K562 (cell line): ENCODE measurements around the gene CLCF1. TPM values are rescaled to one million over a fixed set of nuclear protein-coding genes. Genes with fewer than 3 reads are reported as not detected.

Experiments used
- ARID2 ChIP-seq: fragments of 450-650 bp; IDR thresholded peaks from 2 replicates; pipeline ENCODE4 v1.6.1; 2017; ENCODE audit warnings: antibody characterized with exemption, mild to moderate bottlenecking
- ATF2 ChIP-seq: sonication (generic); formaldehyde crosslinking; IDR thresholded peaks from 2 replicates; pipeline ENCODE4 v1.8.1; 2022; ENCODE audit warnings: missing genetic modification reagents
- CC2D1A ChIP-seq: fragments of 450-650 bp; IDR thresholded peaks from 2 replicates; pipeline ENCODE4 v1.6.1; 2017; ENCODE audit warnings: mild to moderate bottlenecking
- EP400 ChIP-seq: fragments of 450-650 bp; IDR thresholded peaks from 2 replicates; pipeline ENCODE4 v1.6.1; 2017; ENCODE audit warnings: antibody characterized with exemption, mild to moderate bottlenecking, moderate library complexity
- HCFC1 ChIP-seq: IDR thresholded peaks from 2 replicates; pipeline ENCODE4 v1.6.1; 2012; ENCODE audit warnings: low read depth, low read length, improper control_type of control experiment
- KLF16 ChIP-seq: IDR thresholded peaks from 2 replicates; pipeline ENCODE4 v1.6.1; 2016; ENCODE audit warnings: antibody characterized with exemption
- MAFK ChIP-seq: IDR thresholded peaks from 2 replicates; pipeline ENCODE4 v1.6.1; 2011; ENCODE audit warnings: low read length, improper control_type of control experiment
- MGA ChIP-seq: fragments of 450-650 bp; IDR thresholded peaks from 2 replicates; pipeline ENCODE4 v1.6.1; 2016; ENCODE audit warnings: mild to moderate bottlenecking, moderate library complexity
- MTA3 ChIP-seq: fragments of 450-650 bp; formaldehyde crosslinking; IDR thresholded peaks from 2 replicates; pipeline ENCODE4 v1.6.1; 2017; ENCODE audit warnings: mild to moderate bottlenecking, borderline replicate concordance
- RBBP5 ChIP-seq: fragments of 200-600 bp; sonication (generic); IDR thresholded peaks from 2 replicates; pipeline ENCODE4 v1.6.1; 2012; ENCODE audit warnings: borderline replicate concordance, mild to moderate bottlenecking, low read length, control low read depth, inconsistent platforms; ENCODE audit not compliant: insufficient read depth, poor library complexity, severe bottlenecking
- TEAD1 ChIP-seq, 2 experiments: fragments of 450-650 bp in 1 of 2; sonication (generic) in 1 of 2; formaldehyde crosslinking; IDR thresholded peaks; 2 replicates each; pipeline versions ENCODE4 v1.4.0 to v1.8.0; 2020 to 2022; ENCODE audit warnings: mild to moderate bottlenecking in 2 of 2, missing genetic modification reagents in 1 of 2
- TSC22D4 ChIP-seq: fragments of 450-650 bp; IDR thresholded peaks from 2 replicates; pipeline ENCODE4 v1.6.1; 2016; ENCODE audit warnings: missing genetic modification characterization, missing biosample characterization, control low read depth
- XRCC4 ChIP-seq: IDR thresholded peaks from one replicate; pipeline ENCODE4 v1.6.1; 2011; ENCODE audit not compliant: insufficient read depth, insufficient read length; ENCODE audit errors: extremely low read depth
- ZNF134 ChIP-seq: fragments of 250-450 bp; sonication (Bioruptor Pico); conservative IDR thresholded peaks from 2 replicates; pipeline ENCODE4 v1.4.0; 2020
- ZNF324 ChIP-seq: fragments of 250-450 bp; sonication (Bioruptor Pico); IDR thresholded peaks from 2 replicates; pipeline ENCODE4 v1.4.0; 2020; ENCODE audit warnings: mild to moderate bottlenecking
- ZNF79 ChIP-seq: fragments of 250-450 bp; sonication (Bioruptor Pico); IDR thresholded peaks from 2 replicates; pipeline ENCODE4 v1.4.0; 2020; ENCODE audit warnings: low read depth, mild to moderate bottlenecking, moderate library complexity
- polyA plus RNA-seq, 8 experiments: library from polyadenylated mRNA; depleted of rRNA in 4 of 8; stranded (reverse) in 5 of 8; unstranded in 3 of 8; fragments of >200 nt; fragmentation: Nextera tagmentation in 2 of 8; fragmentation: Illumina TruSeq in 1 of 8; extraction: Ambion mirVana in 2 of 8; extraction: Trizol in 1 of 8; gene quantifications; 2 replicates each; pipeline versions ENCODE4 v1.2.1 to v1.2.3, GENCODE V29; 2011 to 2014; ENCODE audit warnings: inconsistent platforms in 1 of 8, missing spikeins in 1 of 8
- total RNA-seq, 7 experiments: library from RNA; depleted of rRNA in 6 of 7; stranded (reverse); fragments of >200 nt in 6 of 7; fragmentation: Illumina TruSeq in 2 of 7; extraction: Trizol in 2 of 7; gene quantifications; 2 replicates each; pipeline versions ENCODE4 v1.2.1 to v1.2.3, GENCODE V29; 2011 to 2021; ENCODE audit warnings: low replicate concordance in 1 of 7

CLCF1 gene
- total and polyA plus RNA-seq, 9 of the 15 experiments (the other 6 are each of a cell fraction or from before 2014, with no cell fraction given) = 0.49 to 5.8 (median 3.0) TPM

- peak; percentile 91 for TF ChIP-seq MGA
- TF ChIP-seq MTA3 = peak; percentile 71
- TF ChIP-seq HCFC1 = no peak; the same call in 1 of the 2 replicates
- no peak for TF ChIP-seq ZNF324 (CRISPR knock-in tag)
- TF ChIP-seq TEAD1 (CRISPR knock-in tag; IDR thresholded peaks at IDR 0.05) = peak in 1 of 2 experiments; percentile 78; a peak in 1 of 4 replicates
- no peak; the same call in 1 of the 2 replicates for TF ChIP-seq ARID2
- peak; percentile 70 for TF ChIP-seq EP400
- no peak for TF ChIP-seq ZNF79 (CRISPR knock-in tag)
- TF ChIP-seq KLF16 = no peak
- peak; percentile 80 for TF ChIP-seq MAFK
- no peak for TF ChIP-seq XRCC4
- TF ChIP-seq ATF2 (CRISPR knock-in tag) = no peak
- TF ChIP-seq CC2D1A = no peak
- no peak for TF ChIP-seq ZNF134 (CRISPR knock-in tag)
- no peak for TF ChIP-seq TSC22D4
- TF ChIP-seq RBBP5 = no peak
Measured at GRCh38 chr11:67373648-67374570, 511 bp upstream of the CLCF1 start (continued).
